Epidermal melanocyte (primary cell): ENCODE measurements around the gene KLHL26.

Experiments
- DNase-seq: peaks from one replicate; pipeline ENCODE4 v3.0.0; 2011; ENCODE audit warnings: low spot score; ENCODE audit not compliant: insufficient read length

Gene KLHL26

DNA sequence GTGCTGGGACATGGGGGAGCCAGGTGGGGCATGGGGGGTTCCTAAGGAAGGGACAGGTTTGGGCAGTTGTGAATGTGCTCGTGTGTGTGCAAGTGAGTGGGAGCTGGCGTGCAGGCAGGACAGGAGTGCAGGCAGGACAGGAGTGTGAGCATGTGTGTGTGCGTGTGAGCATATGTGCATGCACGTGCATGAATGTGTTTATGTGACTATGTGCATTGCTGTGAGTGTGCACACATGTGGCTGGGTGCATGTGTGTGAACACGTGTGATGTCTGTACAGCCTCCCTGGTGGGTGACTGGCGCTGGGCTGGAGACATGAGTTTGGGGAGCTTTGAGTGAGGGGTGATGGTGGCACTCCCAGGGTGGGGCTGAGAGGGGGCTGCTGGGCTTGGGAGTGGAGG, 80.0 kb downstream of the KLHL26 start:
- DNase-seq = no peak

DNA sequence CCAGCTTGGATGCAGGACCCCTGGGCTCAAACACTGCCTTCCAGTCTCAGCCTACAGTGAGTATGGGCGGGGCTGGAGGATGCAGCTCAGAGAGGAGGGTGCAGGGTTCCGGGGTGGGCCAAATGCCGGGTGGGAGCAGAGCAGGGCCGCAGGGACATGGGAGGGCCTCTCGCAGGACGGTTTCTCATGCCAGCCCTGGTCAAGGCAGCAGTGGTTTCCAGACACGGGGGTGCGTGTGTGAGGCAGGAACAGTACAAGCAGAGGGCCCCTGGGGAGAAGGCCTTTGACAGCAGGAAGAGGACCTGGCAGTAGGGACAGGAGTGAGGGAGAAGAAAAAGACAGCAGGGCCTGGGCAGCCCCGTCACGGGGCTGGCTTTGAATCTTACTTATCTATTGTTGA, 80.8 kb downstream of the KLHL26 start:
- no peak for DNase-seq

DNA sequence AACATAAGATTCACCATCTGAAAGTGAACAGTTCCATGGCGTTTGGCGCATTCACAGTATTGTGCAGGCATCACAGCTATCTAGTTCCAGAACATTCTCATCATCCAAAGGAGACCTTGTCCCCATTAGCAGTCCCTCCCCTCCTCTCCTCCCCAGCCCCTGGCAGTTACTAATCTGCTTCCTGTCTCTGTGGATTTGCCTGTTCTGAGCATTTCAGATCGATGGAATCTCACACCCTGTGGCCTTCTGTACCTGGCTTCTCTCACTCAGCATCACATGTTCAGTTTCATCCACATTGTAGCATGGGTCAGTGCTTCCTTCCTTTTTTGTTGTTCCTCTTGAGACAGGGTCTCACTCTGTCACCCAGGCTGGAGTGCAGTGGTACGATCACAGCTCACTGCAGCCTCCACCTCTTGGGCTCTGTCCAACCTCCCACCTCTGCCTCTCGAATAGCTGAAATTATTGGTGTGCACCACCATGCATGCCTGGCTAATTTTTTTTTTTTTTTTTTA, 81.2 kb downstream of the KLHL26 start:
- no peak for DNase-seq

DNA sequence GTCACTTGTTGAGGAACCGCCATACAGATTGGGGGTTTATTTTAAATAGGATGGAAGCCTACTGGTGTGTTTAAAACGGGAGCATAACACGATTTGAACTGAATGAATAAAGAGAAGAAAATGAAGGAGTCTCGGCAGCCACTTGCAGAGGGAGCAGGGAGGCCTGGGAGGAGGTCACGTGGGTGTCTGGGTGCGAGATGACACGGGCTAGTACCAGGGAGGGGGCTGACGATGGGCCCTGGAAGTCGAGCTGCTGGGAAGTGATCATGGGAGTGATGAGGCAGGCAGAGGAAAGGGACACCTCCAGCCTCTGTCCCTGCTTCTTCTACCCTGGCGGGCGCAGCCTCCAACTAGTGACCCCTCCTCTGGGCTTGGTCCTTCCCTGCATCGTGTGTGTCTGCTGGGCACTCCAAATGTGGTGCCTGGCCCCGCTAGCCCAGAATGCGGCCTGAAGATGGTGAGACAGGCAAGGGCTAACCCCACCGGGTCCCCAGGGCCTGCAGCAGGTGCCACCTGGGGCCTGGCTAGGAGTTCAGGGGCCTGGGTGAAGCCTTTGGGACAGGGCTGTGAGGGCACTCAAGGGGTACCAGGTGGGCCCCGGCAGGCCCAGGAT, 82.1 kb downstream of the KLHL26 start:
- no peak for DNase-seq

DNA sequence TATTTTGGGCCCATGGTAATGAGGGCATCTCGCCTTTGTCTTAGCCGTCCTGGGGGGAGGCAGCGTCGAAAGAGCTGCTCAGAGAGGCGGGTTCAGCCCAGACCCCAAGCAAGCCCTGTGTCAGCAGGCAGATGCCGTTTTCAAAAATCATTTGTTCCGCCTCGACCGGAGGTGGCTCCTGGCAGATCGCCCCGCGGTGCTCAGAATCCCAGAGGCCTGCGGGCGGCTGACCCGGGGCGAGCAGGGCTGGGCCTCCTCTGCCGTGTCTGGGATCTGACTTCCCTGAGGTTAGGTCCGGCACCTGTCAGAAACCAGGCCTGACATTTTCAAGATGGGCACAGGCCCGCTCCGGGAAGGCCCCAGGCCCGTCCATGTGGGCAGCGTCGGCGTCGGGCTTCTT, 82.7 kb downstream of the KLHL26 start:
- no peak for DNase-seq
